Measurements from ENCODE around the gene ALDH4A1. TPM values are rescaled to one million over a fixed set of nuclear protein-coding genes. Genes with fewer than 3 reads are reported as not detected.
A peak's percentile ranks its signal among the peaks of the same experiment; 100 is the strongest.

The ALDH4A1 gene
- total and polyA plus RNA-seq, 4 donors = 4.8 to 12.7 (median 9.5) TPM

GRCh38 chr1:18919956-18920355 lies 17.6 kb upstream of the ALDH4A1 start:
- H3K36me3 ChIP-seq (ENCODE audit: control insufficient read depth in 1 of 2, insufficient read depth in 2 of 2, low read length in 1 of 2) = no peaks in the 10 kb centered on the region
- ATAC-seq (ENCODE audit: low FRiP score) (no peak), DNase-seq (no peak)
- intact Hi-C loops (cut with DNase I) = loop anchor here in 1 of 2 donors (2.0 kb wide), 1 partner anchor 93 kb away; no protein-coding TSS in a partner anchor
- H3K9me3 ChIP-seq (ENCODE audit: control insufficient read depth, low read length) = no peaks in the 10 kb centered on the region
- no peak overlapping the region for H3K4me3 ChIP-seq (ENCODE audit: low read length in 2 of 2)
- H3K27ac ChIP-seq (ENCODE audit: low read depth in 1 of 2, low read length in 2 of 2) = no peak overlapping the region
- no peaks in the 10 kb centered on the region for H3K27me3 ChIP-seq (ENCODE audit: control insufficient read depth in 1 of 2, insufficient read depth in 2 of 2, low read length in 1 of 2)
- 86 to 88% methylated on average over 12 of the region's 12 CpGs for WGBS, 2 donors
- H3K4me1 ChIP-seq (ENCODE audit: control insufficient read depth in 1 of 2, insufficient read depth in 2 of 2, low read length in 2 of 2) = no peaks in the 10 kb centered on the region

- H3K4me3 ChIP-seq (ENCODE audit: low read length in 2 of 2) = no peak overlapping the region
- DNase-seq = no peak
- no peaks in the 10 kb centered on the region for H3K36me3 ChIP-seq (ENCODE audit: control insufficient read depth in 1 of 2, insufficient read depth in 2 of 2, low read length in 1 of 2)
- H3K4me1 ChIP-seq (ENCODE audit: control insufficient read depth in 1 of 2, insufficient read depth in 2 of 2, low read length in 2 of 2) = no peaks in the 10 kb centered on the region
- 84 to 85% methylated on average over 31 of the region's 31 CpGs for WGBS, 2 donors
- no peak for ATAC-seq (ENCODE audit: low FRiP score)
- intact Hi-C loops (cut with DNase I) = no loop called here
- no peaks in the 10 kb centered on the region for H3K27me3 ChIP-seq (ENCODE audit: control insufficient read depth in 1 of 2, insufficient read depth in 2 of 2, low read length in 1 of 2)
- H3K9me3 ChIP-seq (ENCODE audit: control insufficient read depth, low read length) = no peaks in the 10 kb centered on the region
- no peak overlapping the region for H3K27ac ChIP-seq (ENCODE audit: low read depth in 1 of 2, low read length in 2 of 2)
These were observed 17.0 kb upstream of the ALDH4A1 start for GRCh38 chr1:18919197-18919905.

GRCh38 chr1:18918417-18918816 lies 16.1 kb upstream of the ALDH4A1 start:
- Histone ChIP-seq H3K36me3 (ENCODE audit: control insufficient read depth in 1 of 2, insufficient read depth in 2 of 2, low read length in 1 of 2) (no peaks in the 10 kb centered on the region), H3K27me3 (ENCODE audit: control insufficient read depth in 1 of 2, insufficient read depth in 2 of 2, low read length in 1 of 2) (no peaks in the 10 kb centered on the region), H3K27ac (ENCODE audit: low read depth in 1 of 2, low read length in 2 of 2) (no peak overlapping the region)

GRCh38 chr1:18917071-18917799 lies 14.9 kb upstream of the ALDH4A1 start:
- Histone ChIP-seq H3K9me3 (ENCODE audit: control insufficient read depth, low read length) (no peaks in the 10 kb centered on the region), H3K27ac (ENCODE audit: low read depth in 1 of 2, low read length in 2 of 2) (no peak overlapping the region), H3K4me1 (ENCODE audit: control insufficient read depth in 1 of 2, insufficient read depth in 2 of 2, low read length in 2 of 2) (no peaks in the 10 kb centered on the region), H3K27me3 (ENCODE audit: control insufficient read depth in 1 of 2, insufficient read depth in 2 of 2, low read length in 1 of 2) (no peaks in the 10 kb centered on the region), H3K4me3 (ENCODE audit: low read length in 2 of 2) (no peak overlapping the region), H3K36me3 (ENCODE audit: control insufficient read depth in 1 of 2, insufficient read depth in 2 of 2, low read length in 1 of 2) (no peaks in the 10 kb centered on the region)
- WGBS, 2 donors = 87 to 89% methylated on average over 30 of the region's 30 CpGs
- no peak for DNase-seq
- intact Hi-C loops (cut with DNase I) = no loop called here
- ATAC-seq (ENCODE audit: low FRiP score) = no peak

More at GRCh38 chr1:18918417-18918816, 16.1 kb upstream of the ALDH4A1 start:
- H3K4me3 ChIP-seq (ENCODE audit: low read length in 2 of 2) = no peak overlapping the region
- H3K9me3 ChIP-seq (ENCODE audit: control insufficient read depth, low read length) = no peaks in the 10 kb centered on the region
- H3K4me1 ChIP-seq (ENCODE audit: control insufficient read depth in 1 of 2, insufficient read depth in 2 of 2, low read length in 2 of 2) = no peaks in the 10 kb centered on the region
- intact Hi-C loops (cut with DNase I) = no loop called here
- ATAC-seq (ENCODE audit: low FRiP score) (no peak), DNase-seq (no peak)
- 94% methylated on average over 14 of the region's 14 CpGs for WGBS, 2 donors

- H3K27ac ChIP-seq (ENCODE audit: low read depth in 1 of 2, low read length in 2 of 2) = peak overlapping the region; percentile 6 to 43
- no peaks in the 10 kb centered on the region for H3K9me3 ChIP-seq (ENCODE audit: control insufficient read depth, low read length)
- intact Hi-C loops (cut with DNase I) = no loop called here
These were observed 13.0 kb upstream of the ALDH4A1 start for GRCh38 chr1:18915341-18915740.

GRCh38 chr1:18913065-18913835 lies 10.9 kb upstream of the ALDH4A1 start:
- WGBS, 2 donors = 35 to 36% methylated on average over 22 of the region's 22 CpGs
- Histone ChIP-seq H3K4me1 (ENCODE audit: control insufficient read depth in 1 of 2, insufficient read depth in 2 of 2, low read length in 2 of 2) (no peaks in the 10 kb centered on the region), H3K9me3 (ENCODE audit: control insufficient read depth, low read length) (no peaks in the 10 kb centered on the region), H3K4me3 (ENCODE audit: low read length in 2 of 2) (no peak overlapping the region), H3K36me3 (ENCODE audit: control insufficient read depth in 1 of 2, insufficient read depth in 2 of 2, low read length in 1 of 2) (peaks cover 0 to 3% of the 10 kb centered on the region in 2 donors), H3K27me3 (ENCODE audit: control insufficient read depth in 1 of 2, insufficient read depth in 2 of 2, low read length in 1 of 2) (no peaks in the 10 kb centered on the region), H3K27ac (ENCODE audit: low read depth in 1 of 2, low read length in 2 of 2) (peak overlapping the region in 1 of 2 donors; percentile 33)
- intact Hi-C loops (cut with DNase I) = loop anchor here in 1 of 2 donors (2.0 kb wide), 1 partner anchor 44 kb away; the partner anchor contains the start of gene IFFO2
- ATAC-seq (ENCODE audit: low FRiP score) (peak; percentile 73), DNase-seq (peak; percentile 84 to 94)

More at GRCh38 chr1:18915341-18915740, 13.0 kb upstream of the ALDH4A1 start:
- DNase-seq = no peak
- Histone ChIP-seq H3K4me3 (ENCODE audit: low read length in 2 of 2) (no peak overlapping the region), H3K27me3 (ENCODE audit: control insufficient read depth in 1 of 2, insufficient read depth in 2 of 2, low read length in 1 of 2) (no peaks in the 10 kb centered on the region), H3K4me1 (ENCODE audit: control insufficient read depth in 1 of 2, insufficient read depth in 2 of 2, low read length in 2 of 2) (no peaks in the 10 kb centered on the region), H3K36me3 (ENCODE audit: control insufficient read depth in 1 of 2, insufficient read depth in 2 of 2, low read length in 1 of 2) (no peaks in the 10 kb centered on the region)
- ATAC-seq (ENCODE audit: low FRiP score) = peak; percentile 19
- 45 to 58% methylated on average over 7 of the region's 7 CpGs for WGBS, 2 donors

GRCh38 chr1:18912550-18912949 lies 10.2 kb upstream of the ALDH4A1 start:
- no peaks in the 10 kb centered on the region for H3K4me1 ChIP-seq (ENCODE audit: control insufficient read depth in 1 of 2, insufficient read depth in 2 of 2, low read length in 2 of 2)
- DNase-seq = no peak
- intact Hi-C loops (cut with DNase I) = loop anchor here in 1 of 2 donors (2.0 kb wide), 1 partner anchor 44 kb away; the partner anchor contains the start of gene IFFO2
- H3K27me3 ChIP-seq (ENCODE audit: control insufficient read depth in 1 of 2, insufficient read depth in 2 of 2, low read length in 1 of 2) = no peaks in the 10 kb centered on the region
- WGBS, 2 donors = 75 to 79% methylated on average over 3 of the region's 3 CpGs
- no peak overlapping the region for H3K4me3 ChIP-seq (ENCODE audit: low read length in 2 of 2)
- ATAC-seq (ENCODE audit: low FRiP score) = no peak
- H3K27ac ChIP-seq (ENCODE audit: low read depth in 1 of 2, low read length in 2 of 2) = peak overlapping the region in 1 of 2 donors; percentile 4
- no peaks in the 10 kb centered on the region for H3K9me3 ChIP-seq (ENCODE audit: control insufficient read depth, low read length)
- H3K36me3 ChIP-seq (ENCODE audit: control insufficient read depth in 1 of 2, insufficient read depth in 2 of 2, low read length in 1 of 2) = peaks cover 0 to 3% of the 10 kb centered on the region in 2 donors
